Lung (tissue), 12 donors: ENCODE data around the gene RBM20. TPM values are rescaled to one million over a fixed set of nuclear protein-coding genes. Genes with fewer than 3 reads are reported as not detected.
A peak's percentile ranks its signal among the peaks of the same experiment; 100 is the strongest.

Source experiments
- ATAC-seq: fragments of 200-7000 bp; cut with Tn5 transposase; one replicate; pipeline ENCODE4 v1.9.1; 2020; ENCODE audit warnings: moderate number of reproducible peaks; ENCODE audit not compliant: insufficient read depth, low FRiP score
- DNase-seq, 3 donors: peaks; one replicate each; pipeline ENCODE4 v3.0.0-alpha.2; 2013 to 2017
- H3K27ac ChIP-seq, 2 donors: one replicate each; pipeline ENCODE4 v1.5.1; 2013; ENCODE audit warnings: mild to moderate bottlenecking in 2 of 2, moderate library complexity in 2 of 2, control low read depth in 1 of 2, inconsistent platforms in 1 of 2, low read depth in 1 of 2, low read length in 1 of 2
- H3K27me3 ChIP-seq, 3 donors: one replicate each; pipeline ENCODE4 v1.5.1; 2013; ENCODE audit warnings: low read length in 2 of 3; ENCODE audit not compliant: control insufficient read depth in 3 of 3, insufficient read depth in 3 of 3
- H3K36me3 ChIP-seq, 4 donors: one replicate each; pipeline ENCODE4 v1.5.1; 2013; ENCODE audit warnings: low read length in 4 of 4, mild to moderate bottlenecking in 1 of 4, moderate library complexity in 1 of 4; ENCODE audit not compliant: control insufficient read depth in 4 of 4, insufficient read depth in 4 of 4
- H3K4me1 ChIP-seq, 5 donors: one replicate each; pipeline ENCODE4 v1.5.1; 2013; ENCODE audit warnings: low read length in 5 of 5, mild to moderate bottlenecking in 2 of 5, moderate library complexity in 1 of 5; ENCODE audit not compliant: control insufficient read depth in 5 of 5, insufficient read depth in 5 of 5
- H3K4me3 ChIP-seq: one replicate; pipeline ENCODE4 v1.5.1; 2013; ENCODE audit warnings: mild to moderate bottlenecking, control low read depth, moderate library complexity
- H3K9ac ChIP-seq, 2 donors: one replicate each; pipeline ENCODE4 v1.5.1; 2013; ENCODE audit warnings: low read length in 2 of 2, control low read depth in 1 of 2; ENCODE audit not compliant: insufficient read depth in 1 of 2
- H3K9me3 ChIP-seq, 4 donors: one replicate each; pipeline ENCODE4 v1.5.1; 2013; ENCODE audit warnings: low read length in 3 of 4, mild to moderate bottlenecking in 1 of 4, moderate library complexity in 1 of 4; ENCODE audit not compliant: control insufficient read depth in 4 of 4, insufficient read depth in 3 of 4
- CTCF ChIP-seq: IDR thresholded peaks from 2 replicates; pipeline ENCODE4 v1.5.1; 2012; ENCODE audit warnings: mild to moderate bottlenecking; ENCODE audit errors: control extremely low read depth, extremely low read depth
- WGBS, 2 donors: extraction: QIAGEN DNeasy Blood & Tissue Kit; methylation state at CpG; one replicate each; pipeline ENCODE4 v1.1.7; 2013; 5-methylcytosine and 5-hydroxymethylcytosine counted together
- polyA plus RNA-seq, 2 donors: library from polyadenylated mRNA; stranded (reverse); fragments of 200-250 nt; gene quantifications; one replicate each; pipeline ENCODE4 v1.2.1, GENCODE V29; 2013
- total RNA-seq, 2 donors: library from RNA; depleted of rRNA in 1 of 2; stranded (reverse); fragments of >200 nt in 1 of 2; gene quantifications; one replicate each; pipeline ENCODE4 v1.2.1, GENCODE V29; 2014 to 2021
- donor health status: control.
- donor health status: control.
- donor health status: Bipolar disorder and iron deficiency.
- donor health status: healthy.
- donor health status: DM: yes; HTN: yes; CAD: no.

The RBM20 gene
- total and polyA plus RNA-seq, 4 donors, result 0.25 to 3.3 (median 0.66) TPM

DNA sequence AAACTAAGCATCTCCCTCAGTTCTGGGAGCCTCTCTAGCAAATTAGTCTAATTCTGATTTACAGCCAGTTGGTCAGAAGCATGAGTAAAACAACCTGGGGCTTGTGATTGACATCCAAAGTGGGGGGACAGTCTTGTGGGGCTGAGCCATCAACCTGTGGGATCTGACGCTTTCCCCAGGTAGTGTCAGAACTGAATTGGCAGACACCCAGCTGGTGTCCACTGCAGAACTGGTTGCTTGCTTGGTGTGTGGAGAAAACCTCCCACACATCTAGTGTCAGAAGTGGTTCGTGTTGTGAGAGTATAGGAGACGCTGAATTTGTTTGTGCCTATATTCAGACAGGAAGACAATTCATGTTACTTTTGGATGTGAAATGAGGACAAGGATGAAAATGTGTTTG is 135.4 kb downstream of the RBM20 start:
- ATAC-seq, result no peak
- Histone ChIP-seq H3K27me3 (no peaks in the 10 kb centered on the region), H3K4me3 (no peak overlapping the region), H3K4me1 (peaks cover 0 to 14% (median 0%) of the 10 kb centered on the region in 5 donors), H3K9me3 (peaks cover 0 to 2% (median 0%) of the 10 kb centered on the region in 4 donors), H3K27ac (peak overlapping the region in 1 of 2 donors; percentile 67), H3K36me3 (no peaks in the 10 kb centered on the region), H3K9ac (no peak overlapping the region)
- TF ChIP-seq CTCF, result no peak
- 53 to 74% methylated on average over 3 of the region's 3 CpGs for WGBS, 2 donors
- DNase-seq, result no peak

DNA sequence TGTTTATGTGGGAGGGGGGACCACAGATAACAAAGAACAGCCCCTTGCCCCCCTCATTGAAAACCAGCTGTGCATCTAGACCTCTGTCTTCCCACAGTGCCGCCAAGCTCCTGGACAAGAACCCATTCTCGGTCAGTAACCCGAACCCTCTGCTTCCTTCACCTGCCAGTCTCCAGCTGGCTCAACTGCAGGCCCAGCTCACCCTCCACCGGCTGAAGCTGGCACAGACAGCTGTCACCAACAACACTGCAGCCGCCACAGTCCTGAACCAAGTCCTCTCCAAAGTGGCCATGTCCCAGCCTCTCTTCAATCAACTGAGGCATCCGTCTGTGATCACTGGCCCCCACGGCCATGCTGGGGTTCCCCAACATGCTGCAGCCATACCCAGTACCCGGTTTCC is 136.6 kb downstream of the RBM20 start:
- no peak overlapping the region for H3K9ac ChIP-seq
- no peak for DNase-seq
- WGBS, 2 donors, result 96 to 97% methylated on average over 8 of the region's 8 CpGs

GRCh38 chr10:110781139-110781538 is 137.0 kb downstream of the RBM20 start:
- Histone ChIP-seq H3K27me3 (no peaks in the 10 kb centered on the region), H3K4me3 (no peak overlapping the region), H3K4me1 (peaks cover 0 to 9% (median 5%) of the 10 kb centered on the region in 5 donors), H3K36me3 (no peaks in the 10 kb centered on the region), H3K9ac (no peak overlapping the region), H3K27ac (peak overlapping the region in 1 of 2 donors; percentile 39), H3K9me3 (no peaks in the 10 kb centered on the region)
- no peak for ATAC-seq
- 92 to 98% methylated on average over 7 of the region's 7 CpGs for WGBS, 2 donors
- no peak for DNase-seq
- no peak for TF ChIP-seq CTCF

More for the DNA sequence above, 136.6 kb downstream of the RBM20 start:
- H3K36me3 ChIP-seq, result no peaks in the 10 kb centered on the region
- no peak for TF ChIP-seq CTCF
- ATAC-seq, result no peak
- no peaks in the 10 kb centered on the region for H3K9me3 ChIP-seq
- H3K4me1 ChIP-seq, result peaks cover 0 to 9% (median under 1%) of the 10 kb centered on the region in 5 donors
- H3K27ac ChIP-seq, result peak overlapping the region in 1 of 2 donors; percentile 39
- H3K27me3 ChIP-seq, result no peaks in the 10 kb centered on the region
- H3K4me3 ChIP-seq, result no peak overlapping the region

- Histone ChIP-seq H3K36me3 (no peaks in the 10 kb centered on the region), H3K9me3 (no peaks in the 10 kb centered on the region), H3K27me3 (no peaks in the 10 kb centered on the region), H3K4me3 (no peak overlapping the region), H3K27ac (peak overlapping the region in 1 of 2 donors; percentile 49), H3K4me1 (peaks cover 1 to 10% (median 8%) of the 10 kb centered on the region in 5 donors), H3K9ac (no peak overlapping the region)
- no peak for TF ChIP-seq CTCF
- ATAC-seq (no peak), DNase-seq (no peak)
- 89% methylated on average over 2 of the region's 2 CpGs for WGBS, 2 donors
Measured at GRCh38 chr10:110782616-110783015, 138.5 kb downstream of the RBM20 start.
